ENCODE measurements around the gene NEIL3. TPM values are rescaled to one million over a fixed set of nuclear protein-coding genes. Genes with fewer than 3 reads are reported as not detected.

The NEIL3 gene
- total RNA-seq, 4 donors from 2014 or later = 0.11 to 0.50 TPM; not detected in 2

- 67% methylated on average over 4 of the region's 4 CpGs for WGBS
- Histone ChIP-seq H3K9me3 (no peaks in the 10 kb centered on the region), H3K4me1 (no peaks in the 10 kb centered on the region), H3K27me3 (no peaks in the 10 kb centered on the region), H3K4me3 (no peak overlapping the region), H3K27ac (replicated peaks in 1 of 4) (no peak overlapping the region), H3K36me3 (no peaks in the 10 kb centered on the region)
- intact Hi-C loops (cut with DNase I) = no loop called here
- DNase-seq (ENCODE audit: extremely low spot score) = no peak
- no peak for TF ChIP-seq POLR2A (IDR thresholded peaks at IDR 0.05; ENCODE audit: low read depth)
- no peak for TF ChIP-seq EP300 (IDR thresholded peaks at IDR 0.05)
- TF ChIP-seq POLR2AphosphoS5 (IDR thresholded peaks at IDR 0.05) = no peak
- no peak for TF ChIP-seq CTCF (IDR thresholded peaks at IDR 0.05)
Measured at GRCh38 chr4:177275999-177276398, 33.7 kb upstream of the NEIL3 start.

GRCh38 chr4:177281351-177281909 is 28.2 kb upstream of the NEIL3 start:
- intact Hi-C loops (cut with DNase I) = no loop called here
- 83% methylated on average over 4 of the region's 4 CpGs for WGBS
- H3K9me3 ChIP-seq = no peaks in the 10 kb centered on the region

GRCh38 chr4:177282284-177282835 is 27.3 kb upstream of the NEIL3 start:
- Histone ChIP-seq H3K27me3 (no peaks in the 10 kb centered on the region), H3K36me3 (no peaks in the 10 kb centered on the region), H3K27ac (replicated peaks in 1 of 4) (no peak overlapping the region), H3K4me1 (no peaks in the 10 kb centered on the region), H3K9me3 (no peaks in the 10 kb centered on the region), H3K4me3 (no peak overlapping the region)
- 52% methylated on average over 5 of the region's 5 CpGs for WGBS
- intact Hi-C loops (cut with DNase I) = no loop called here
- no peak for DNase-seq (ENCODE audit: extremely low spot score)
- TF ChIP-seq POLR2AphosphoS5 (IDR thresholded peaks at IDR 0.05) (no peak), POLR2A (IDR thresholded peaks at IDR 0.05; ENCODE audit: low read depth) (no peak), EP300 (IDR thresholded peaks at IDR 0.05) (no peak), CTCF (IDR thresholded peaks at IDR 0.05) (no peak)

More at GRCh38 chr4:177281351-177281909, 28.2 kb upstream of the NEIL3 start:
- H3K4me1 ChIP-seq = no peaks in the 10 kb centered on the region
- TF ChIP-seq CTCF (IDR thresholded peaks at IDR 0.05) = no peak
- no peak for TF ChIP-seq POLR2AphosphoS5 (IDR thresholded peaks at IDR 0.05)
- TF ChIP-seq POLR2A (IDR thresholded peaks at IDR 0.05; ENCODE audit: low read depth) = no peak
- TF ChIP-seq EP300 (IDR thresholded peaks at IDR 0.05) = no peak
- H3K4me3 ChIP-seq = no peak overlapping the region
- H3K36me3 ChIP-seq = no peaks in the 10 kb centered on the region
- H3K27ac ChIP-seq (replicated peaks in 1 of 4) = no peak overlapping the region
- H3K27me3 ChIP-seq = no peaks in the 10 kb centered on the region
- DNase-seq (ENCODE audit: extremely low spot score) = no peak

DNA sequence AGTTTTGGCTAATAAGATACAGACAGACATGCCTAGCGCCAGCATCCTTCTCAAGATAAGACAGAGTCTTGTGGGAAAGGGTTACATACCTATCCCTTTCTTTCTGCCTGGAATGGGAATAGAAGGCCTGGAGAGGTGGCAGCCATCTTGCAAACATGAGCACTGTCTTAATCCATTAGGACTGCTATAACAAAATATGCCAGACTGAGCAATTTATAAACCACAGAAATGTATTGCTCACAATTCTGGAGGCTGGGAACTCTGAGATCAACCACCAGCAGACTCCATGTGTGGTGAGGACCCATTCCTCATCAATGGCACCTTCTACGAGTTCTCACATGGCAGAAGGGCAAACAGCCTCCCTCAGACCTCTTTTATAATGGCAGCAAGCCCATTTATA is 26.5 kb upstream of the NEIL3 start:
- no peaks in the 10 kb centered on the region for H3K4me1 ChIP-seq
- DNase-seq (ENCODE audit: extremely low spot score) = no peak
- H3K27ac ChIP-seq (replicated peaks in 1 of 4) = no peak overlapping the region
- WGBS = 85% methylated on average over 2 of the region's 2 CpGs
- intact Hi-C loops (cut with DNase I) = no loop called here
- TF ChIP-seq CTCF (IDR thresholded peaks at IDR 0.05) (no peak), POLR2A (IDR thresholded peaks at IDR 0.05; ENCODE audit: low read depth) (no peak), POLR2AphosphoS5 (IDR thresholded peaks at IDR 0.05) (no peak), EP300 (IDR thresholded peaks at IDR 0.05) (no peak)
- H3K9me3 ChIP-seq = no peaks in the 10 kb centered on the region
- no peaks in the 10 kb centered on the region for H3K27me3 ChIP-seq
- no peaks in the 10 kb centered on the region for H3K36me3 ChIP-seq
- H3K4me3 ChIP-seq = no peak overlapping the region

GRCh38 chr4:177285953-177286352 is 23.7 kb upstream of the NEIL3 start:
- H3K27me3 ChIP-seq = no peaks in the 10 kb centered on the region
- intact Hi-C loops (cut with DNase I) = no loop called here
- WGBS = 89% methylated on average over 6 of the region's 6 CpGs
- TF ChIP-seq POLR2A (IDR thresholded peaks at IDR 0.05; ENCODE audit: low read depth) (no peak), POLR2AphosphoS5 (IDR thresholded peaks at IDR 0.05) (no peak), CTCF (IDR thresholded peaks at IDR 0.05) (no peak), EP300 (IDR thresholded peaks at IDR 0.05) (no peak)
- no peaks in the 10 kb centered on the region for H3K4me1 ChIP-seq
- H3K27ac ChIP-seq (replicated peaks in 1 of 4) = no peak overlapping the region
- no peak overlapping the region for H3K4me3 ChIP-seq
- H3K9me3 ChIP-seq = no peaks in the 10 kb centered on the region
- DNase-seq (ENCODE audit: extremely low spot score) = no peak
- no peaks in the 10 kb centered on the region for H3K36me3 ChIP-seq

All from esophagus muscularis mucosa (tissue), 4 donors.